ENCODE results near the gene DENND4C.
A peak's percentile ranks its signal among the peaks of the same experiment; 100 is the strongest.

The DENND4C gene

DNA sequence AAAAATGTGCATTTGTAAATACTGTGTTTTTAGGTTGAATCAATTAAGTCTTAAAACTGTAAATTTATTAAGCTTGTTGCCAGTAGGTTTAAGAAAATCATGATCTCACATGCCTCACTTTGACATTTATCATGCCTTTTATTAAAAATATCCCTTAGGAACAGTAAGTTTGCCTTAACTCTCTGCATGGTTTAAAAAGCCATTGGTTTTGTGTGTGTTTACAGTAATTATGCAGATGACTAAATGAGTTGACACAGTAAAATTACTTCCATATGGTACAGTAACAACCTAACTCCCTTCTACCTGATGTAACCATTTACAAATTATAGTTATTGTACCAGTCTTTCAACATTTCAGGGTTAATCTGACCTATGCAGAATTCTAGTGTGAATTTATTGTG, 143.0 kb downstream of the DENND4C start:
- H3K4me3 ChIP-seq (ENCODE audit: low read depth, low read length), result no peak overlapping the region
- no peak for TF ChIP-seq CTCF (IDR thresholded peaks at IDR 0.05; ENCODE audit: low read depth, low read length, missing control alignments)
- no peak for DNase-seq (ENCODE audit: low read depth)
- in situ Hi-C loops (cut with HindIII; ENCODE audit: low sequenced_read_pairs), result loop anchor here (5.0 kb wide), 1 partner anchor 49 kb away; no protein-coding TSS in a partner anchor

DNA sequence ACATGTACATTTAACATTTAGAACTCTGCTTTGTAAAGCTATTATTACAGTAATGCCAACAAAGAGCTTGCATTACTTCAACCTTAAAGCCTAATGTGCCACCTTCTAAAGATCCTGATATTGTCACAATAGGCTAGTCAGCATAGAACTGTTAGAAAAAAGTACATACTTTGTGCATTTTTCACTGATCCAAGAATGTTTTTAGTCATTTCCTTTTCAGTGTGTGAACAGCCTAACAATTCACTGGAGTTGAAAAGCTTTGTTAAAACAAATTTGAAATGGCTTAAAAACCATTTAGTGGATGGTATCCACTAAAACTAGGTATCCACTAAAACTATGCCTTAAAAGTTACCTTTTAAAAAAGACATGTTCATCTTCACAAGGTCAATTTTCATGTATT, 145.0 kb downstream of the DENND4C start:
- no peak overlapping the region for H3K4me3 ChIP-seq (ENCODE audit: low read depth, low read length)
- in situ Hi-C loops (cut with HindIII; ENCODE audit: low sequenced_read_pairs), result loop anchor here (5.0 kb wide), 1 partner anchor 73 kb away; no protein-coding TSS in a partner anchor
- no peak for DNase-seq (ENCODE audit: low read depth)
- no peak for TF ChIP-seq CTCF (IDR thresholded peaks at IDR 0.05; ENCODE audit: low read depth, low read length, missing control alignments)

DNA sequence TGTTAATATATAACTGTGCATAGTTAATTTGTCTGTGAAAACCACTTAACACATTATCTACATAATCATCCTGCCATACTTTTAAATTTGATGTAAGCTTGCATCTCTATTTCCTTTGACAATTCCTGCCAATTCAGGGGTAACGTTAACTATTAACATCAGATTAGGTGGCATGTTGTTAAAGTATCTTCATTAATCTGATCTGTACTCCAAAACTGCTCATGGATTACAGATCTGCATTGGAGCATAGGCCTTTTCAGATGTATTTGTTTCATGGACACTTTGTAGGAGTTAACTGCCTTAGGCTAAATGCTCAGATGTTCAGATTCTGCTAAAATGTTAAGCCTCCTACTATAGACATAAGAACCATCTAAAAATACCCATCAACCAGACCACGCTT, 146.4 kb downstream of the DENND4C start:
- in situ Hi-C loops (cut with HindIII; ENCODE audit: low sequenced_read_pairs), result loop anchor here (5.0 kb wide), 1 partner anchor 75 kb away; no protein-coding TSS in a partner anchor
- DNase-seq (ENCODE audit: low read depth), result no peak
- no peak overlapping the region for H3K4me3 ChIP-seq (ENCODE audit: low read depth, low read length)
- TF ChIP-seq CTCF (IDR thresholded peaks at IDR 0.05; ENCODE audit: low read depth, low read length, missing control alignments), result no peak

DNA sequence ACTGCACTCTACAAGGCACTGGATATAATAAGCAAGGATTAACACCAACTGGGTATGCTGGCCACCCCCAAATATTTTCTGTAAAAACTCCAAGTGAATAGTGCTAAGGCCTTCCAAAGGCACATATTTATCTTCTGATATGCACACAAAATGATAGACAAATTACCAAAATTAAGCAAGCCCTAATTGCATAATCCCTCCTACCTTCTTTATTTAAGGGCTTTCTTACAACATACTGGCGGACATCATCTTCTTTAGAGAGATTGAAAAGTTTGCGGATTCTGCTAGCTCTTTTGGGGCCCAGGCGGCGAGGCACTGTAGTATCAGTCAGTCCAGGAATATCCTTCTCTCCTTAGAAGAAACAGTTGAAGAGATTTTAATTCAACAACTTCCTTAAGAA, 147.7 kb downstream of the DENND4C start:
- H3K4me3 ChIP-seq (ENCODE audit: low read depth, low read length), result peak overlapping the region; percentile 87
- no peak for DNase-seq (ENCODE audit: low read depth)
- TF ChIP-seq CTCF (IDR thresholded peaks at IDR 0.05; ENCODE audit: low read depth, low read length, missing control alignments), result no peak
- in situ Hi-C loops (cut with HindIII; ENCODE audit: low sequenced_read_pairs), result loop anchor here (5.0 kb wide), 1 partner anchor 76 kb away; no protein-coding TSS in a partner anchor

- peak overlapping the region; percentile 87 for H3K4me3 ChIP-seq (ENCODE audit: low read depth, low read length)
- no peak for TF ChIP-seq CTCF (IDR thresholded peaks at IDR 0.05; ENCODE audit: low read depth, low read length, missing control alignments)
- DNase-seq (ENCODE audit: low read depth), result no peak
- in situ Hi-C loops (cut with HindIII; ENCODE audit: low sequenced_read_pairs), result loop anchor here (5.0 kb wide), 1 partner anchor 76 kb away; no protein-coding TSS in a partner anchor
Observed at GRCh38 chr9:19378647-19379046, 148.2 kb downstream of the DENND4C start.

DNA sequence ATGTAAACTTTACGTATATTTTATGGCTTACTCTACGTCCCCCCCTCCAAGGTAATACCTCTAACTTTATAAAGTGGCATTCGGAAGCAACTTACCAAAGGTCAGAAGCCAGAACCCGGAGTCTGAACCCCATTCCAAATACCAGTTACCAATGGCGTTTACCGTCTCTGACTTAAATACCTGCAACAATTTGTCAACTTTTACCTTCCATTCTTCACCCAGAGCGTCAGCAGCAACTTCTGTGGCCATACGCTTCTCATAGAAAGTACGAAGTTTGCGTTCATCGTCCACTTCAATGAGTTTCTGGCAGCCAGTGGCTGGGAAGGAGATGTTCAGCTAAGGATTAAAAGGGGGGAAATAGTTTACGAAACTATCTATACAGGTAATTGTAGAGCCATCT, 148.8 kb downstream of the DENND4C start:
- peak overlapping the region; percentile 87 for H3K4me3 ChIP-seq (ENCODE audit: low read depth, low read length)
- no peak for TF ChIP-seq CTCF (IDR thresholded peaks at IDR 0.05; ENCODE audit: low read depth, low read length, missing control alignments)
- in situ Hi-C loops (cut with HindIII; ENCODE audit: low sequenced_read_pairs), result loop anchor here (5.0 kb wide), 1 partner anchor 77 kb away; no protein-coding TSS in a partner anchor
- no peak for DNase-seq (ENCODE audit: low read depth)

All from astrocyte of the cerebellum (primary cell).